Measurements from ENCODE around the gene PLAAT1. TPM values are rescaled to one million over a fixed set of nuclear protein-coding genes. Genes with fewer than 3 reads are reported as not detected.

Gene PLAAT1
- total RNA-seq, 1 donor from 2014 or later = 21.2 TPM

DNA sequence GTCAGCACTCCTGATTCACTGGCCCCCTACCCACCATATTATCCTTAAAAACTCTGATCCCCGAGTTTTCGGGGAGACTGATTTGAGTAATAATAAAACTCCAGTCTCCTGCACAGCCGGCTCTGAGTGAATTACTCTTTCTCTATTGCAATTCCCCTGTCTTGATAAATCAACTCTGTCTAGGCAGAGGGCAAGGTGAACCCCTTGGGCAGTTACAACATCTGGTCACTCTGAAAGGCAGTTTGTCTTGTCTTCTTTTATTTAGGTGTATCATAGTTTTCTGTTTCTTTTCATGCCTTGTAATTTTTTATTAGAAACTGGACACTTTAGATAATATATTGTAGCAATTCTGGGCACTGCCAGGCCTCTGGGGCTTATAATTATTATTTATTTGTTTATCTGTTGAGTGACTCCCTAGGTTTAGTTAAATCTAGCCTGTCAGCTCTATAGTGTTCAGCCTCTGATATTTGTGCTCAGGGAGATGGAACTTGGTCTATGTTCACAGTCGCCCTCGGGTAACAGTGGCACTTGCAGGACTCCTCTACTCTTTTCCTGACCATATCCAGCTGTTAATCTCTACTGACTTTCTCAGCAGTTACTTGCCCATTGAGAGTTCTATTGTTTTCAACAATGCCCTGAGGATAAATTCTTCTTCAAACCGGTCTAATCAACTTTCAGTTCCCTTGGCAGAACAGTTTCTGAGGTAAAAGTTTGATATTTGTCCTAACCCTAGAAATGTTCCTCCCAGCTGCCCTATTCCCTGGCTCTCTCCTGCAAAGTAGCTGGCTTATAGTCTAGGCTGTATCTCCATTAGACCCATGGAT lies 15.5 kb upstream of the PLAAT1 start:
- no peak for TF ChIP-seq CTCF (IDR thresholded peaks at IDR 0.05; ENCODE audit: partially characterized antibody, unreplicated experiment)
- Mint-ChIP-seq H3K4me3 (ENCODE audit: unreplicated experiment) (no peak overlapping the region), H3K27ac (ENCODE audit: unreplicated experiment) (no peak overlapping the region), H3K4me1 (ENCODE audit: low read depth, unreplicated experiment) (peaks cover 31% of the 10 kb centered on the region), H3K36me3 (ENCODE audit: unreplicated experiment) (no peaks in the 10 kb centered on the region), H3K27me3 (ENCODE audit: unreplicated experiment) (peaks cover 4% of the 10 kb centered on the region), H3K9me3 (ENCODE audit: unreplicated experiment) (peaks cover 6% of the 10 kb centered on the region)
- no peak for DNase-seq

DNA sequence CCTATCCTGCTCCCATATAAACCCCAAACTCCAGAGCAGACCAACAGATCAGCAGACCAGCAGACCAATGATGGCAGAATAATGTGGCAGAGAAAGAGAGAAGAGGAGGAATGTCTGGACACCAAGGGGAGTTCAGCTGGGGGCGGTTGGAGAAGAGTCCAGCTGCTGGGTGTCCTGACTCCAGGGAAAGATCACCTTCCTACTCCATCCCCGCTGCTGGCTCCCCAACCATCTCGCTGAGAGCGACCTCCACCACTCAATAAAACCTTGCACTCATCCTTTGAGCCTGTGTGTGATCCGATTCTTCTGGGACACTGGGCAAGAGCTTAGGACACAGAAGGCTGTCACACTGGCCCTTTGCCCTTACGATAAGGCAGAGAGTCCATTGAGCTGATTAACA lies 12.8 kb upstream of the PLAAT1 start:
- TF ChIP-seq CTCF (IDR thresholded peaks at IDR 0.05; ENCODE audit: partially characterized antibody, unreplicated experiment) = no peak
- no peak overlapping the region for H3K4me3 Mint-ChIP-seq (ENCODE audit: unreplicated experiment)
- peaks cover 12% of the 10 kb centered on the region for H3K9me3 Mint-ChIP-seq (ENCODE audit: unreplicated experiment)
- peaks cover 54% of the 10 kb centered on the region for H3K4me1 Mint-ChIP-seq (ENCODE audit: low read depth, unreplicated experiment)
- H3K36me3 Mint-ChIP-seq (ENCODE audit: unreplicated experiment) = no peaks in the 10 kb centered on the region
- no peak for DNase-seq
- peaks cover 8% of the 10 kb centered on the region for H3K27me3 Mint-ChIP-seq (ENCODE audit: unreplicated experiment)
- peak overlapping the region; percentile 92 for H3K27ac Mint-ChIP-seq (ENCODE audit: unreplicated experiment)

- Mint-ChIP-seq H3K4me3 (ENCODE audit: unreplicated experiment) (peak overlapping the region; percentile 41), H3K4me1 (ENCODE audit: low read depth, unreplicated experiment) (peaks cover 59% of the 10 kb centered on the region), H3K9me3 (ENCODE audit: unreplicated experiment) (peaks cover 12% of the 10 kb centered on the region), H3K27ac (ENCODE audit: unreplicated experiment) (peak overlapping the region; percentile 92), H3K36me3 (ENCODE audit: unreplicated experiment) (no peaks in the 10 kb centered on the region), H3K27me3 (ENCODE audit: unreplicated experiment) (peaks cover 6% of the 10 kb centered on the region)
- no peak for DNase-seq
- no peak for TF ChIP-seq CTCF (IDR thresholded peaks at IDR 0.05; ENCODE audit: partially characterized antibody, unreplicated experiment)
Observed at GRCh38 chr3:193229851-193230420, 11.1 kb upstream of the PLAAT1 start.

- Mint-ChIP-seq H3K36me3 (ENCODE audit: unreplicated experiment) (no peaks in the 10 kb centered on the region), H3K27ac (ENCODE audit: unreplicated experiment) (peak overlapping the region; percentile 92), H3K4me1 (ENCODE audit: low read depth, unreplicated experiment) (peaks cover 58% of the 10 kb centered on the region), H3K27me3 (ENCODE audit: unreplicated experiment) (peaks cover 6% of the 10 kb centered on the region), H3K9me3 (ENCODE audit: unreplicated experiment) (peaks cover 12% of the 10 kb centered on the region), H3K4me3 (ENCODE audit: unreplicated experiment) (peak overlapping the region; percentile 41)
- no peak for DNase-seq
- no peak for TF ChIP-seq CTCF (IDR thresholded peaks at IDR 0.05; ENCODE audit: partially characterized antibody, unreplicated experiment)
Observed at GRCh38 chr3:193230610-193231009, 10.4 kb upstream of the PLAAT1 start.

- Mint-ChIP-seq H3K4me1 (ENCODE audit: low read depth, unreplicated experiment) (peaks cover 55% of the 10 kb centered on the region), H3K27ac (ENCODE audit: unreplicated experiment) (peak overlapping the region; percentile 92)
Observed at GRCh38 chr3:193231201-193231600, 9.8 kb upstream of the PLAAT1 start.

More at GRCh38 chr3:193231201-193231600, 9.8 kb upstream of the PLAAT1 start:
- TF ChIP-seq CTCF (IDR thresholded peaks at IDR 0.05; ENCODE audit: partially characterized antibody, unreplicated experiment) = no peak
- DNase-seq = peak; percentile 23
- Mint-ChIP-seq H3K4me3 (ENCODE audit: unreplicated experiment) (peak overlapping the region; percentile 41), H3K36me3 (ENCODE audit: unreplicated experiment) (no peaks in the 10 kb centered on the region), H3K27me3 (ENCODE audit: unreplicated experiment) (peaks cover 6% of the 10 kb centered on the region), H3K9me3 (ENCODE audit: unreplicated experiment) (peaks cover 12% of the 10 kb centered on the region)
